ENCODE data around the gene MAPK8IP1.
A peak's percentile ranks its signal among the peaks of the same experiment; 100 is the strongest.
"Not testable (repeated sequence)": the region's sequence is repeated elsewhere in the genome, so short reads cannot be mapped to it uniquely, and the experiment has no call there.

MAPK8IP1 gene

DNA sequence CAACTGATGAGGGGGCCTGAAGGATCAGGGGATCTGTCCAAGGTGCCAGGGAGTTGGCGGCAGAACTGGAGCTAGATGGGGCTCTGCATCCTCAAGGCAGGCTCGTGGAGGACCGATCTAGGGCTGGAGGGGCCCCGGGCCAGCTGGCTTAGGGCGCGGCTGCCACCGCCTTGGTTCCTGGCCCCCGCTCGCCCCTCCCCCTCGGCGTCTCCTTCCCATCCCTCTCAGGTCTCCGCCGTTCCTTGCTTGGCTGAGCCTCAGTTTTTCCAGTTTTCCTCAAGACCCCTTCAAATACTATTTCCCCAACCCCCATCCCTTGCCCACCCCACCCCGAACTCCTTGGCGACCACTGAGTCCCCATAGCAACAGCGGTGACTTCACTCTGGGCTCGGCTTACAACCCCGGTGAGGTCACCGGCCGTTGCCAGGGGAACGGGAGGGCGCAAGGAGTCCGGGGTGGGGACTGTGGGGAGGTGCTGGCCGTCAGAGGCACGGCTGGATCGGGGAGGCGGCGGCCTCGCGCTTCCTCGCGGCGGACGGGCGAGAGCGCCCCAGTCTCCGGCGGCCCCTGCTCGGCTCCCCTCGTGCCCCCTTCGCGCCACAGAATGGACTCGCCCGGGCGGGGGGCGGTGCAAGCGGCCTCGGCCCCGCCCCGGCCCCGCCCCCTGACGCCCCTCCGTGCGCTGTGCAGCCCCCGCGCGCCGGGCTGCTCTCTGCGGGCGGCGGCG is 14.2 kb downstream of the MAPK8IP1 start:
- H3K9ac ChIP-seq (ENCODE audit: insufficient read length): no peak overlapping the region
- H3K27ac ChIP-seq: no peak overlapping the region
- H3K9me3 ChIP-seq (ENCODE audit: low read depth, low read length): no peaks in the 10 kb centered on the region
- H3K4me3 ChIP-seq: peak overlapping the region; percentile 79
- TF ChIP-seq POLR2AphosphoS5 (IDR thresholded peaks at IDR 0.05; ENCODE audit: borderline replicate concordance, low read depth, low read length) (no peak), FOXP2 (optimal IDR thresholded peaks at IDR 0.05; ENCODE audit: control extremely low read depth, extremely low read length, insufficient read depth) (no peak), EZH2 (IDR thresholded peaks at IDR 0.05) (no peak)
- no peak for DNase-seq (ENCODE audit: low read depth, low spot score)
- H3K36me3 ChIP-seq (ENCODE audit: insufficient read depth, low read length): no peaks in the 10 kb centered on the region

DNA sequence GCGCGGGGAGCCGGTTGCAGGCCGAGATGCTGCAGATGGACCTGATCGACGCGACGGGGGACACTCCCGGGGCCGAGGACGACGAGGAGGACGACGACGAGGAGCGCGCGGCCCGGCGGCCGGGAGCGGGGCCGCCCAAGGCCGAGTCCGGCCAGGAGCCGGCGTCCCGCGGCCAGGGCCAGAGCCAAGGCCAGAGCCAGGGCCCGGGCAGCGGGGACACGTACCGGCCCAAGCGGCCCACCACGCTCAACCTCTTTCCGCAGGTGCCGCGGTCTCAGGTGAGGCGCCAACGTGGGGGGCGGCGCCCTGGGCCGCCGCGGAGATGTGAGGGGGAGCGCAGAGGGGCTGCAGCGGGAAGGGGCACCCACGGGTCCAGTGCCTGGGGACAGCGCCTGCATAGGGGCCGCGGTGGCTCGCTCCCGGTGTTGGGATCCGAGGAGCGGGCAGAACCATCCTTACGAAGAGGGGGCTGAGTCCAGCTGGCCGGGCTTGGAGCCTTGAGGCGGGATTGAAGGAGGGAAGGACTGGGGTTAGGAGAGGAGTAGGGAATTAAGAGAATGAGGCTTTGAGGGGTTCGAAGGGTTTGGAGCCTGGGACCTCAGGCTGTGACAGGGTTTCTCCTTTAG is 14.8 kb downstream of the MAPK8IP1 start:
- H3K9me3 ChIP-seq (ENCODE audit: low read depth, low read length); H3K36me3 ChIP-seq (ENCODE audit: insufficient read depth, low read length); H3K9ac ChIP-seq (ENCODE audit: insufficient read length); H3K27ac ChIP-seq; DNase-seq (ENCODE audit: low read depth, low spot score): not testable (repeated sequence)
- peak overlapping the region; percentile 79 for H3K4me3 ChIP-seq

GRCh38 chr11:45900916-45901617 is 15.6 kb downstream of the MAPK8IP1 start:
- TF ChIP-seq POLR2AphosphoS5 (IDR thresholded peaks at IDR 0.05; ENCODE audit: borderline replicate concordance, low read depth, low read length) (no peak), EZH2 (IDR thresholded peaks at IDR 0.05) (no peak), FOXP2 (optimal IDR thresholded peaks at IDR 0.05; ENCODE audit: control extremely low read depth, extremely low read length, insufficient read depth) (no peak)
- Histone ChIP-seq H3K27ac (no peak overlapping the region), H3K9me3 (ENCODE audit: low read depth, low read length) (no peaks in the 10 kb centered on the region), H3K4me3 (peak overlapping the region; percentile 79; the same call in 1 of the 2 replicates), H3K9ac (ENCODE audit: insufficient read length) (no peak overlapping the region), H3K36me3 (ENCODE audit: insufficient read depth, low read length) (no peaks in the 10 kb centered on the region)
- no peak for DNase-seq (ENCODE audit: low read depth, low spot score)

GRCh38 chr11:45901626-45902025 is 16.2 kb downstream of the MAPK8IP1 start:
- Histone ChIP-seq H3K27ac (no peak overlapping the region), H3K36me3 (ENCODE audit: insufficient read depth, low read length) (no peaks in the 10 kb centered on the region), H3K9ac (ENCODE audit: insufficient read length) (no peak overlapping the region), H3K4me3 (no peak overlapping the region), H3K9me3 (ENCODE audit: low read depth, low read length) (no peaks in the 10 kb centered on the region)
- TF ChIP-seq POLR2AphosphoS5 (IDR thresholded peaks at IDR 0.05; ENCODE audit: borderline replicate concordance, low read depth, low read length) (no peak), FOXP2 (optimal IDR thresholded peaks at IDR 0.05; ENCODE audit: control extremely low read depth, extremely low read length, insufficient read depth) (no peak), EZH2 (IDR thresholded peaks at IDR 0.05) (no peak)
- DNase-seq (ENCODE audit: low read depth, low spot score): no peak

DNA sequence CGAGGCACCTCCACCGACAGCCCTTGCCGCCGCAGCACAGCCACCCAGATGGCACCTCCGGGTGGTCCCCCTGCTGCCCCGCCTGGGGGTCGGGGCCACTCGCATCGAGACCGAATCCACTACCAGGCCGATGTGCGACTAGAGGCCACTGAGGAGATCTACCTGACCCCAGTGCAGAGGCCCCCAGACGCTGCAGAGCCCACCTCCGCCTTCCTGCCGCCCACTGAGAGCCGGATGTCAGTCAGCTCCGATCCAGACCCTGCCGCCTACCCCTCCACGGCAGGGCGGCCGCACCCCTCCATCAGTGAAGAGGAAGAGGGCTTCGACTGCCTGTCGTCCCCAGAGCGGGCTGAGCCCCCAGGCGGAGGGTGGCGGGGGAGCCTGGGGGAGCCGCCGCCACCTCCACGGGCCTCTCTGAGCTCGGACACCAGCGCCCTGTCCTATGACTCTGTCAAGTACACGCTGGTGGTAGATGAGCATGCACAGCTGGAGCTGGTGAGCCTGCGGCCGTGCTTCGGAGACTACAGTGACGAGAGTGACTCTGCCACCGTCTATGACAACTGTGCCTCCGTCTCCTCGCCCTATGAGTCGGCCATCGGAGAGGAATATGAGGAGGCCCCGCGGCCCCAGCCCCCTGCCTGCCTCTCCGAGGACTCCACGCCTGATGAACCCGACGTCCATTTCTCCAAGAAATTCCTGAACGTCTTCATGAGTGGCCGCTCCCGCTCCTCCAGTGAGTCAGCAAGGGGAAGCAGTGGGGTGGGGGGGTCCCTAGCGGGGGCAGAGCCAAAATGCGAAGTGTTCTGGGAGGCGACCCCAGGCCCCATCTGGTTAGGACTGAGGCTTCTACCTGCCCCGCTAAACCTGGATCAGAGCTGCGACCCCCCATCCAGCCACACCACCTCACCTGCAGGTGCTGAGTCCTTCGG is 17.3 kb downstream of the MAPK8IP1 start:
- DNase-seq (ENCODE audit: low read depth, low spot score): no peak
- Histone ChIP-seq H3K9ac (ENCODE audit: insufficient read length) (no peak overlapping the region), H3K27ac (no peak overlapping the region), H3K9me3 (ENCODE audit: low read depth, low read length) (no peaks in the 10 kb centered on the region), H3K36me3 (ENCODE audit: insufficient read depth, low read length) (no peaks in the 10 kb centered on the region), H3K4me3 (no peak overlapping the region)
- TF ChIP-seq FOXP2 (optimal IDR thresholded peaks at IDR 0.05; ENCODE audit: control extremely low read depth, extremely low read length, insufficient read depth) (no peak), POLR2AphosphoS5 (IDR thresholded peaks at IDR 0.05; ENCODE audit: borderline replicate concordance, low read depth, low read length) (no peak), EZH2 (IDR thresholded peaks at IDR 0.05) (no peak)

GRCh38 chr11:45904309-45904915 is 19.0 kb downstream of the MAPK8IP1 start:
- DNase-seq (ENCODE audit: low read depth, low spot score): no peak
- H3K9ac ChIP-seq (ENCODE audit: insufficient read length): no peak overlapping the region
- TF ChIP-seq POLR2AphosphoS5 (IDR thresholded peaks at IDR 0.05; ENCODE audit: borderline replicate concordance, low read depth, low read length): no peak
- TF ChIP-seq EZH2 (IDR thresholded peaks at IDR 0.05): no peak
- no peak for TF ChIP-seq FOXP2 (optimal IDR thresholded peaks at IDR 0.05; ENCODE audit: control extremely low read depth, extremely low read length, insufficient read depth)
- H3K9me3 ChIP-seq (ENCODE audit: low read depth, low read length): no peaks in the 10 kb centered on the region
- H3K27ac ChIP-seq: no peak overlapping the region
- H3K4me3 ChIP-seq: no peak overlapping the region
- no peaks in the 10 kb centered on the region for H3K36me3 ChIP-seq (ENCODE audit: insufficient read depth, low read length)

GRCh38 chr11:45905095-45905494 is 19.6 kb downstream of the MAPK8IP1 start:
- Histone ChIP-seq H3K36me3 (ENCODE audit: insufficient read depth, low read length) (no peaks in the 10 kb centered on the region), H3K27ac (no peak overlapping the region), H3K9ac (ENCODE audit: insufficient read length) (no peak overlapping the region), H3K4me3 (no peak overlapping the region), H3K9me3 (ENCODE audit: low read depth, low read length) (no peaks in the 10 kb centered on the region)
- TF ChIP-seq EZH2 (IDR thresholded peaks at IDR 0.05) (no peak), POLR2AphosphoS5 (IDR thresholded peaks at IDR 0.05; ENCODE audit: borderline replicate concordance, low read depth, low read length) (no peak), FOXP2 (optimal IDR thresholded peaks at IDR 0.05; ENCODE audit: control extremely low read depth, extremely low read length, insufficient read depth) (no peak)
- no peak for DNase-seq (ENCODE audit: low read depth, low spot score)

DNA sequence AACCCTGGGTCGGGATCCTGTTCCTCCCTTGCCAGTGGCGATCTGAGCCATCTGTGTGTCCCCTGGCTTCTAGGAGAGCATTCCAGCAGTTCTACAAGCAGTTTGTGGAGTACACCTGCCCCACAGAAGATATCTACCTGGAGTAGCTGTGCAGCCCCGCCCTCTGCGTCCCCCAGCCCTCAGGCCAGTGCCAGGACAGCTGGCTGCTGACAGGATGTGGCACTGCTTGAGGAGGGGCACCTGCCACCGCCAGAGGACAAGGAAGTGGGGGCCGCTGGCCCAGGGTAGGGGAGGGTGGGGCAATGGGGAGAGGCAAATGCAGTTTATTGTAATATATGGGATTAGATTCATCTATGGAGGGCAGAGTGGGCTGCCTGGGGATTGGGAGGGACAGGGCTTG is 20.1 kb downstream of the MAPK8IP1 start:
- H3K27ac ChIP-seq; H3K9me3 ChIP-seq (ENCODE audit: low read depth, low read length); H3K9ac ChIP-seq (ENCODE audit: insufficient read length); DNase-seq (ENCODE audit: low read depth, low spot score); H3K4me3 ChIP-seq; H3K36me3 ChIP-seq (ENCODE audit: insufficient read depth, low read length): not testable (repeated sequence)

All from SK-N-MC (cell line).